Lower leg skin (tissue), 4 donors: ENCODE data around the gene SOX5. TPM values are rescaled to one million over a fixed set of nuclear protein-coding genes. Genes with fewer than 3 reads are reported as not detected.

ENCODE experiments used
- DNase-seq, 2 donors: peaks; one replicate each; pipeline ENCODE4 v3.0.0-alpha.2; 2019; ENCODE audit warnings: low spot score in 2 of 2
- H3K4me3 ChIP-seq: fragments of 200-600 bp; sonication (generic); 2 replicates; pipeline ENCODE4 v1.5.1; 2017; ENCODE audit warnings: mild to moderate bottlenecking, low read depth; ENCODE audit not compliant: poor library complexity, severe bottlenecking
- CTCF ChIP-seq, 3 donors: fragments of 450-650 bp; IDR thresholded peaks; one replicate each; pipeline ENCODE4 v1.5.1; 2016; ENCODE audit warnings: antibody characterized with exemption in 3 of 3, mild to moderate bottlenecking in 3 of 3, moderate library complexity in 2 of 3
- POLR2A ChIP-seq, 2 donors: fragments of 450-650 bp; IDR thresholded peaks; one replicate each; pipeline ENCODE4 v1.6.1; 2016 to 2017; ENCODE audit warnings: antibody characterized with exemption in 2 of 2, mild to moderate bottlenecking in 1 of 2, moderate library complexity in 1 of 2
- WGBS, 2 donors: methylation state at CpG; one replicate each; pipeline ENCODE4 v1.1.5; 2018; 5-methylcytosine and 5-hydroxymethylcytosine counted together
- intact Hi-C: fragments of 100-400 bp; cut with DNase I; formaldehyde crosslinking; loops from one replicate; pipeline ENCODE4 v1.15.0; 2023; ENCODE audit warnings: low total_unique reads
- total RNA-seq, 4 donors: library from RNA; depleted of rRNA; stranded (reverse); fragments of >200 nt; gene quantifications; one replicate each; pipeline ENCODE4 v1.1.0, GENCODE V29; 2016

Gene SOX5
- total RNA-seq, 4 donors from 2014 or later: 23.7 to 59.7 (median 33.6) TPM

GRCh38 chr12:23781118-23781517 lies 168.4 kb downstream of the SOX5 start:
- intact Hi-C loops: no loop called here
- DNase-seq: no peak
- no peak overlapping the region for H3K4me3 ChIP-seq
- TF ChIP-seq POLR2A (IDR thresholded peaks at IDR 0.05): no peak
- no peak for TF ChIP-seq CTCF (IDR thresholded peaks at IDR 0.05)
- 67 to 82% methylated on average over 1 of the region's 1 CpG for WGBS, 2 donors

- DNase-seq: no peak
- TF ChIP-seq POLR2A (IDR thresholded peaks at IDR 0.05) (no peak), CTCF (IDR thresholded peaks at IDR 0.05) (no peak)
- WGBS, 2 donors: 83 to 98% methylated on average over 2 of the region's 2 CpGs
- intact Hi-C loops: no loop called here
- no peak overlapping the region for H3K4me3 ChIP-seq
Observed at GRCh38 chr12:23775208-23775607, 174.3 kb downstream of the SOX5 start.

- 41 to 43% methylated on average over 5 of the region's 5 CpGs for WGBS, 2 donors
- intact Hi-C loops: no loop called here
- DNase-seq: peak; percentile 15 to 81
- H3K4me3 ChIP-seq: no peak overlapping the region
- TF ChIP-seq CTCF (IDR thresholded peaks at IDR 0.05) (no peak), POLR2A (IDR thresholded peaks at IDR 0.05) (no peak)
Observed at GRCh38 chr12:23771240-23771949, 178.1 kb downstream of the SOX5 start.

GRCh38 chr12:23770202-23770938 lies 179.1 kb downstream of the SOX5 start:
- DNase-seq: no peak

GRCh38 chr12:23767834-23768233 lies 181.6 kb downstream of the SOX5 start:
- intact Hi-C loops: no loop called here
- TF ChIP-seq POLR2A (IDR thresholded peaks at IDR 0.05) (no peak), CTCF (IDR thresholded peaks at IDR 0.05) (no peak)
- WGBS, 2 donors: 87 to 95% methylated on average over 2 of the region's 2 CpGs
- H3K4me3 ChIP-seq: no peak overlapping the region
- no peak for DNase-seq

More at GRCh38 chr12:23770202-23770938, 179.1 kb downstream of the SOX5 start:
- WGBS, 2 donors: 78 to 79% methylated on average over 3 of the region's 3 CpGs
- no peak overlapping the region for H3K4me3 ChIP-seq
- TF ChIP-seq POLR2A (IDR thresholded peaks at IDR 0.05) (no peak), CTCF (IDR thresholded peaks at IDR 0.05) (no peak)
- intact Hi-C loops: no loop called here
